OCI-LY1 (cell line): ENCODE data around the gene KANK4.

Experiments
- H2AFZ ChIP-seq: fragments of 200-600 bp; sonication (generic), shearing (Covaris generic); 2 replicates; pipeline ENCODE4 v1.6.0; 2014; ENCODE audit warnings: antibody characterized with exemption, mild to moderate bottlenecking, low read length
- H3F3A ChIP-seq: fragments of 200-600 bp; sonication (generic), shearing (Covaris generic); 2 replicates; pipeline ENCODE4 v1.6.0; 2014; ENCODE audit warnings: mild to moderate bottlenecking, antibody characterized with exemption, low read length, moderate library complexity; ENCODE audit not compliant: insufficient read depth
- H3K27ac ChIP-seq: fragments of 200-600 bp; sonication (generic); 2 replicates; pipeline ENCODE4 v1.5.1; 2014; ENCODE audit warnings: low read length, mixed run types, mild to moderate bottlenecking, low read depth; ENCODE audit not compliant: poor library complexity, severe bottlenecking
- H3K27me3 ChIP-seq: fragments of 200-600 bp; sonication (generic); 2 replicates; pipeline ENCODE4 v1.6.0; 2014; ENCODE audit warnings: antibody characterized with exemption, mild to moderate bottlenecking, low read length, moderate library complexity; ENCODE audit not compliant: insufficient read depth
- H3K36me3 ChIP-seq: fragments of 200-600 bp; sonication (generic); 2 replicates; pipeline ENCODE4 v1.6.1; 2014; ENCODE audit warnings: mild to moderate bottlenecking, antibody characterized with exemption, low read length, moderate library complexity, mixed read lengths; ENCODE audit not compliant: insufficient read depth
- H3K4me1 ChIP-seq: fragments of 200-600 bp; sonication (generic); 2 replicates; pipeline ENCODE4 v1.5.1; 2014; ENCODE audit warnings: mild to moderate bottlenecking, low read length, moderate library complexity; ENCODE audit not compliant: insufficient read depth, severe bottlenecking
- H3K4me2 ChIP-seq: fragments of 200-600 bp; sonication (generic), shearing (Covaris generic); 2 replicates; pipeline ENCODE4 v1.6.1; 2014; ENCODE audit warnings: low read length
- H3K4me3 ChIP-seq: fragments of 200-600 bp; sonication (generic); 2 replicates; pipeline ENCODE4 v1.5.1; 2014; ENCODE audit warnings: low read length, low read depth, mild to moderate bottlenecking, mixed read lengths; ENCODE audit not compliant: poor library complexity, severe bottlenecking
- H3K79me2 ChIP-seq: fragments of 200-600 bp; shearing (Covaris generic); 2 replicates; pipeline ENCODE4 v1.6.1; 2016; ENCODE audit warnings: mixed run types, low read length, mixed read lengths; ENCODE audit not compliant: insufficient read depth
- H3K9ac ChIP-seq: fragments of 200-600 bp; sonication (generic), shearing (Covaris generic); 2 replicates; pipeline ENCODE4 v1.6.1; 2014; ENCODE audit warnings: mild to moderate bottlenecking, low read length, mixed read lengths
- H3K9me2 ChIP-seq: fragments of 200-600 bp; sonication (generic), shearing (Covaris generic); 2 replicates; pipeline ENCODE4 v1.6.1; 2014; ENCODE audit warnings: low read depth, mild to moderate bottlenecking, low read length, mixed read lengths
- H3K9me3 ChIP-seq: fragments of 200-600 bp; shearing (Covaris generic); 2 replicates; pipeline ENCODE4 v1.6.1; 2014; ENCODE audit warnings: low read length, mixed read lengths
- H4K20me1 ChIP-seq: fragments of 200-600 bp; sonication (generic), shearing (Covaris generic); 2 replicates; pipeline ENCODE4 v1.6.0; 2016; ENCODE audit warnings: mild to moderate bottlenecking, low read length; ENCODE audit not compliant: insufficient read depth
- CTCF ChIP-seq: fragments of 200-600 bp; sonication (generic), shearing (Covaris generic); IDR thresholded peaks from 2 replicates; pipeline ENCODE4 v1.5.1; 2017; ENCODE audit warnings: mild to moderate bottlenecking, antibody characterized with exemption, low read length, moderate library complexity, mixed read lengths
- EZH2 ChIP-seq: fragments of 200-600 bp; sonication (generic), shearing (Covaris generic); IDR thresholded peaks from 2 replicates; pipeline ENCODE4 v1.8.0; 2017; ENCODE audit warnings: borderline replicate concordance, mixed run types, mild to moderate bottlenecking, antibody characterized with exemption, low read length, moderate library complexity, mixed read lengths

The KANK4 gene

DNA sequence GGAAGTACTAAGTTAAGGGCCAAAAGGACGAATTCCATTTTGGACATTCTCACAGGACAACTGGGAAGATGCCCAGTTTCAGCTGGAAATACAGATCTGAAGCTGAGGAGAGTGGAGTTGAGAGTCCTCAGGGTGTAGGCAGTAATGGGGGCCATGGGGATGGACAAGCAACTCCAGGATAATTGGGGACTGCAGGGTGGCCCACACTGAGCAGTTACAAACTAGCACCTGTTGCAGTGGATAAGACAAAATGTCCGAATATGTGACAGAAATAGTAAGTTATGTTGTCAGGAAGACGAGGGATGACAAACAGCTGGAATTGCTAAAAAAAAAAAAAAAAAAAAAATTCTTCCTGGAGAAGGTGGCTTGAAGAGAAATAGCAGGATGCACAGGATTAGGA is 34.6 kb upstream of the KANK4 start:
- H2AFZ ChIP-seq = no peak overlapping the region
- no peaks in the 10 kb centered on the region for H3F3A ChIP-seq
- H3K79me2 ChIP-seq = no peaks in the 10 kb centered on the region
- no peak overlapping the region for H3K9ac ChIP-seq
- H3K4me3 ChIP-seq = no peak overlapping the region
- H4K20me1 ChIP-seq = no peaks in the 10 kb centered on the region
- no peak overlapping the region for H3K4me2 ChIP-seq
- H3K36me3 ChIP-seq = no peaks in the 10 kb centered on the region
- no peak overlapping the region for H3K27ac ChIP-seq
- TF ChIP-seq CTCF = no peak
- no peak for TF ChIP-seq EZH2
- no peaks in the 10 kb centered on the region for H3K4me1 ChIP-seq
- no peaks in the 10 kb centered on the region for H3K9me3 ChIP-seq
- H3K27me3 ChIP-seq = no peaks in the 10 kb centered on the region
- H3K9me2 ChIP-seq = no peaks in the 10 kb centered on the region

DNA sequence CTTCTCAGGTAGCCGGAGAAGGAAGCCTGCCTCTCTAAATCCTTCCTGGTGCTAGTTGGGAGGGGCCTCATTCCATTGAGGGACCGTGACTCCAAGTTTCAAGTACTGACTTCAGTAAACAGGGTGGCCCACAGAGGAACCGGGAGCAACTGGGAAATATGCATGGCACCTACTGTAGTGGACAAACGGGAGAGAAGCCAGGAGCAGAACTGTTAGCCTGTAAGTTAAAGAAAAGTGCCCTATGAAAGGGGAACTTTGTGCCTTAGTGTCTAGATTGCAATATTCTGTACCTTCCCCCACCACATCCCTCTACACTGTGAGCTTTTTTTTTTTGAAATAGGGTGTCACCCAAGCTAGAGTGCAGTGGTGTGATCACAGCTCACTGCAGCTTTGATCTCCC is 33.2 kb upstream of the KANK4 start:
- H3K27ac ChIP-seq = no peak overlapping the region
- H3K4me1 ChIP-seq = no peaks in the 10 kb centered on the region
- H2AFZ ChIP-seq = no peak overlapping the region
- no peaks in the 10 kb centered on the region for H3K27me3 ChIP-seq
- no peaks in the 10 kb centered on the region for H3K9me3 ChIP-seq
- H3K36me3 ChIP-seq = no peaks in the 10 kb centered on the region
- no peaks in the 10 kb centered on the region for H3K9me2 ChIP-seq
- H3K79me2 ChIP-seq = no peaks in the 10 kb centered on the region
- no peaks in the 10 kb centered on the region for H4K20me1 ChIP-seq
- no peaks in the 10 kb centered on the region for H3F3A ChIP-seq
- no peak overlapping the region for H3K4me3 ChIP-seq
- H3K9ac ChIP-seq = no peak overlapping the region
- TF ChIP-seq CTCF (no peak), EZH2 (no peak)
- no peak overlapping the region for H3K4me2 ChIP-seq

DNA sequence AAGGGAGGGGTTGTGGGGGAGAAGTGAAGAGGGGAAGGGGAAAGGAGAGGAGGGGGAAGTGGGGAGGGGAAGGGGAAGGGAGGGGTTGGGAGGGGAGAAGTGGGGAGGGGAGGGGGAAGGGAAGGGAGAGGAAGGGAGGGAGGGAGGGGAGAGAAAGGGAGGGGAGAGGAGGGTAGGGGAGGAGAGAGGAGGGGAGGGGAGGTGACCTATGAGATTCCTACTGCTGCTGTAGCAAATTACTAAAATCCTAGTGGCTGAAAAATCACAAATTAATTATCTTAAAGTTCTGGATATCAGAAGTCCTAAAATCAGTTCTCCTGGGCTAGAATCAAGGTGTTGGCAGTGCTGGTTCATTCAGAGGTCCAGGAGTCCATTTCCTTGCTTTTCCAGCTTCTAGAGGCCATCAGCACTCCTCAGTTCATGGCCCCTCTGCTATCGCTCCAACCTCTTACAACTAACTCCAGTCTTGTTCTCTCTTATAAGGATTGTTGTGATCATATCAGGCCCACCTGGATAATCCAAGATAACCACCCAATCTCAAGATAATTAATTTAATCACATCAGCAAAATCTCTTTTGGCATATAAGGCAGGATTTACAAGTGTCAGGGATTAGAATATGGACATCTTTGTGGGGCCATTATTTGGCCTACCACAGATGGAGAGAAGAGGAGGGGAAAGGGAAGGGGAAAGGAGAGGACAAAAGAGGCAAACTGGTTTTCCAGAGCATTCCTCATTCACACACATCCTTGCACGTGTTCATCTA is 30.4 kb upstream of the KANK4 start:
- Histone ChIP-seq H3K4me3 (no peak overlapping the region), H3K36me3 (no peaks in the 10 kb centered on the region), H3K4me1 (no peaks in the 10 kb centered on the region), H3K79me2 (no peaks in the 10 kb centered on the region), H3K9ac (no peak overlapping the region), H3K9me2 (no peaks in the 10 kb centered on the region), H3K4me2 (no peak overlapping the region), H4K20me1 (no peaks in the 10 kb centered on the region), H3K9me3 (no peaks in the 10 kb centered on the region), H2AFZ (no peak overlapping the region), H3K27me3 (peaks cover 5% of the 10 kb centered on the region; the same call in 1 of the 2 replicates), H3K27ac (no peak overlapping the region), H3F3A (no peaks in the 10 kb centered on the region)
- TF ChIP-seq CTCF (no peak), EZH2 (no peak)
